Trophoblast cell (in vitro differentiated cells and primary cell): ENCODE measurements around the gene NR1I3.
A peak's percentile ranks its signal among the peaks of the same experiment; 100 is the strongest.

ENCODE experiments used
- DNase-seq, 2 donors: peaks; one replicate each; pipeline ENCODE4 v3.0.0-alpha.2; 2016
- H2AFZ ChIP-seq: 2 replicates; pipeline ENCODE4 v1.6.1; 2013; ENCODE audit warnings: low read length, moderate library complexity, mild to moderate bottlenecking; ENCODE audit not compliant: insufficient read depth, poor library complexity
- H2AK5ac ChIP-seq: 2 replicates; pipeline ENCODE4 v1.6.1; 2013; ENCODE audit warnings: mild to moderate bottlenecking, low read length
- H2BK120ac ChIP-seq: 2 replicates; pipeline ENCODE4 v1.6.1; 2013; ENCODE audit warnings: low read length, mild to moderate bottlenecking, moderate library complexity; ENCODE audit not compliant: insufficient read depth, poor library complexity
- H2BK12ac ChIP-seq: 2 replicates; pipeline ENCODE4 v1.6.1; 2013; ENCODE audit warnings: mild to moderate bottlenecking, low read length, moderate library complexity
- H2BK5ac ChIP-seq: 2 replicates; pipeline ENCODE4 v1.6.1; 2013; ENCODE audit warnings: low read length, low read depth, moderate library complexity, mild to moderate bottlenecking; ENCODE audit not compliant: poor library complexity
- H3K14ac ChIP-seq: 2 replicates; pipeline ENCODE4 v1.6.1; 2013; ENCODE audit warnings: mild to moderate bottlenecking, low read length
- H3K18ac ChIP-seq: 2 replicates; pipeline ENCODE4 v1.6.1; 2013; ENCODE audit warnings: mild to moderate bottlenecking, low read length
- H3K23ac ChIP-seq: 2 replicates; pipeline ENCODE4 v1.6.1; 2013; ENCODE audit warnings: low read length
- H3K27ac ChIP-seq: 2 replicates; pipeline ENCODE4 v1.5.1; 2013; ENCODE audit warnings: low read depth, mild to moderate bottlenecking, inconsistent platforms, low read length, moderate library complexity
- H3K27me3 ChIP-seq: 2 replicates; pipeline ENCODE4 v1.6.1; 2013; ENCODE audit warnings: inconsistent platforms, mild to moderate bottlenecking, low read length, moderate library complexity; ENCODE audit not compliant: insufficient read depth
- H3K36me3 ChIP-seq, 2 experiments: 1 replicate in 1 of 2; 2 replicates in 1 of 2; pipeline ENCODE4 v1.6.1; 2013; ENCODE audit warnings: low read length in 2 of 2, mild to moderate bottlenecking in 2 of 2, moderate library complexity in 1 of 2; ENCODE audit not compliant: insufficient read depth in 2 of 2, control insufficient read depth in 1 of 2
- H3K4ac ChIP-seq: 2 replicates; pipeline ENCODE4 v1.6.1; 2013; ENCODE audit warnings: low read depth, mild to moderate bottlenecking, low read length, moderate library complexity
- H3K4me1 ChIP-seq, 2 experiments: 1 replicate in 1 of 2; 2 replicates in 1 of 2; pipeline ENCODE4 v1.6.1; 2013; ENCODE audit warnings: low read length in 2 of 2, mild to moderate bottlenecking in 2 of 2, moderate library complexity in 1 of 2; ENCODE audit not compliant: insufficient read depth in 2 of 2, control insufficient read depth in 1 of 2
- H3K4me2 ChIP-seq: 2 replicates; pipeline ENCODE4 v1.6.1; 2013; ENCODE audit warnings: inconsistent platforms, mild to moderate bottlenecking, low read length, moderate library complexity
- H3K4me3 ChIP-seq: 2 replicates; pipeline ENCODE4 v1.5.1; 2013; ENCODE audit warnings: mild to moderate bottlenecking, low read depth, low read length, inconsistent platforms
- H3K79me1 ChIP-seq: one replicate; pipeline ENCODE4 v1.6.1; 2013; ENCODE audit warnings: low read length
- H3K79me2 ChIP-seq: 2 replicates; pipeline ENCODE4 v1.6.1; 2013; ENCODE audit warnings: low read length, mild to moderate bottlenecking; ENCODE audit not compliant: control insufficient read depth, insufficient read depth, poor library complexity
- H3K9ac ChIP-seq: 2 replicates; pipeline ENCODE4 v1.6.1; 2013; ENCODE audit warnings: mild to moderate bottlenecking, low read length
- H3K9me3 ChIP-seq: 2 replicates; pipeline ENCODE4 v1.6.1; 2013; ENCODE audit warnings: low read depth, mild to moderate bottlenecking, control low read depth, inconsistent platforms, low read length; ENCODE audit not compliant: insufficient read depth
- H4K12ac ChIP-seq: 2 replicates; pipeline ENCODE4 v1.6.1; 2013; ENCODE audit warnings: low read depth, mild to moderate bottlenecking, low read length, moderate library complexity
- H4K8ac ChIP-seq: 2 replicates; pipeline ENCODE4 v1.6.1; 2013; ENCODE audit warnings: low read depth, mild to moderate bottlenecking, low read length, moderate library complexity
- H4K91ac ChIP-seq: one replicate; pipeline ENCODE4 v1.6.1; 2013; ENCODE audit warnings: low read depth, mild to moderate bottlenecking, low read length, moderate library complexity
- WGBS: extraction: QIAGEN DNeasy Blood & Tissue Kit; methylation state at CpG from one replicate; pipeline ENCODE4 v1.1.7; 2013; ENCODE audit warnings: missing lambda C conversion rate; ENCODE audit not compliant: insufficient read length, insufficient coverage; ENCODE audit errors: extremely low coverage; 5-methylcytosine and 5-hydroxymethylcytosine counted together

NR1I3 gene

DNA sequence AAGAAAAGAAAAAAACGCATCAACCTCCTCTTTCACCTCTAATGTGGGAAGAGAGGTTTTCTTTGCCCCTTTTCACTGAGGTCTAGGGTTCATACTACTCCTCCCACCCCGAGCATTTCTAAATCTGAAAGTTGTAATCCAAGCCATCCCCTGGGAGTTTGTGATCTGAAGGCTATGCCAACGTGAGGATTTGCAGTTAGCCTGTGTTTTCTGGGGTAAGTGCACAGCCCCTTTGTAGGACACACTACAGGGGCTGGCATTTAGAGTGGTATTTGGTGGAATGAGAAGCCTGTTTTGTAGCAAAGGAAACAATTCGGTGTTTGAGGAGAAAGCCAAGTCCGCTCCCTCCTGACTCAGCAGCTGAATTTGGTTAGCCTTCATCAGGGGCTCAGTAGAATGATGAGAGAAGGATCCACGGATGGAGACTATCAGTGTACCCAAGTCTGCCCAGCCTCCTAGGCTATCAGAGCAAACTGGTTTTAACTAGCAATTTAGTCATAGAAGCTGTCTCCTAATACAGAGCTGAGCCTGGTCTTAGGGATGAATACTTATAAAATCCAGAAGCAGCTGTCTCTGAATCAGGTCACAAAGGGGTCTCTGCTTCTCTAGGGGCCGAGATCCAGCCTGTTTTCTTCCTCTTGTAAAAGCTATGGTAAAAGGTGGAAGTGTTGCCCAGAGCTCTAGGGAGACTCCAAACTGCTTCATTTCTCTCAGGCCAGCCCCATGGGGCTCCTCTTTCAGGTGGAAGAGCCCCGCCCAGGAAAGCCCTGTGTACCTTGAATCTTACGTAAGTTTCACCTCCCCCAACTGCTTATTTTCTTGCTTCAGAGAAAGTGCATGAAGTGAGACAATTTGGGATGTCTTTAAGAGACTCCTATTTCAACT lies 22.6 kb upstream of the NR1I3 start:
- Histone ChIP-seq H3K18ac (no peak overlapping the region), H3K4me2 (no peak overlapping the region), H3K14ac (no peak overlapping the region), H3K36me3 (no peaks in the 10 kb centered on the region), H3K4ac (no peak overlapping the region), H3K79me2 (no peaks in the 10 kb centered on the region), H3K9me3 (peaks cover 3% of the 10 kb centered on the region), H3K27me3 (peaks cover 15% of the 10 kb centered on the region), H3K23ac (no peak overlapping the region), H4K91ac (no peak overlapping the region), H2BK5ac (no peak overlapping the region), H4K8ac (no peak overlapping the region), H3K9ac (no peak overlapping the region), H2AK5ac (no peak overlapping the region), H3K4me3 (no peak overlapping the region), H3K4me1 (peaks cover 5 to 10% of the 10 kb centered on the region in 2 experiments), H2BK120ac (no peak overlapping the region), H3K27ac (no peak overlapping the region), H2AFZ (no peak overlapping the region), H3K79me1 (no peaks in the 10 kb centered on the region), H4K12ac (no peak overlapping the region), H2BK12ac (no peak overlapping the region)
- DNase-seq = no peak
- no CpG with 5 or more reads among the region's 9 CpGs for WGBS

DNA sequence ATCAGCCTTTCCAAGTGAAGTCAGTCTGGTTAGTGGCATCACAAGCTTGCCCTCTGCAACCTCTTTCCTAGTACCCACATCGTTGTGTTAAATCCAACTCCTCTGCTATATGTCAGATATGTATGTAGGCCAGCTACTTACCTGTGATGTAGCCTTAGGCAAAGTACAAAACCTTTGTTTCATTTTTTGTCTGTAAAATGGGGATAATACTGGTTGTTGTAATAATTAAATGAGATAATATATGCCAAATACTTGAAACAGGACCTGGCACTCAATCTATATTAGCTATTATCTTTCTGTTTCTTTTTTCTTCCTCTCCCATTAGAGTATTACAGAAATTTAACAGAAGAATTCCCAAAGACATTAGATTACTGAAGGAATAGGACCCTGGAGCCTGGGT lies 21.8 kb upstream of the NR1I3 start:
- Histone ChIP-seq H2AFZ (no peak overlapping the region), H3K36me3 (no peaks in the 10 kb centered on the region), H2BK120ac (no peak overlapping the region), H3K4me1 (peaks cover 5 to 10% of the 10 kb centered on the region in 2 experiments), H3K79me2 (no peaks in the 10 kb centered on the region), H2BK5ac (no peak overlapping the region), H4K12ac (no peak overlapping the region), H3K27ac (no peak overlapping the region), H3K79me1 (no peaks in the 10 kb centered on the region), H3K9ac (no peak overlapping the region), H3K4ac (no peak overlapping the region), H2AK5ac (no peak overlapping the region), H3K4me3 (no peak overlapping the region), H2BK12ac (no peak overlapping the region), H4K91ac (no peak overlapping the region), H3K9me3 (peaks cover 3% of the 10 kb centered on the region), H3K23ac (no peak overlapping the region), H3K14ac (no peak overlapping the region), H3K18ac (no peak overlapping the region), H4K8ac (no peak overlapping the region), H3K4me2 (no peak overlapping the region), H3K27me3 (peaks cover 15% of the 10 kb centered on the region)
- no CpG with 5 or more reads among the region's 1 CpG for WGBS
- DNase-seq = peak in 1 of 2 donors; percentile 41

DNA sequence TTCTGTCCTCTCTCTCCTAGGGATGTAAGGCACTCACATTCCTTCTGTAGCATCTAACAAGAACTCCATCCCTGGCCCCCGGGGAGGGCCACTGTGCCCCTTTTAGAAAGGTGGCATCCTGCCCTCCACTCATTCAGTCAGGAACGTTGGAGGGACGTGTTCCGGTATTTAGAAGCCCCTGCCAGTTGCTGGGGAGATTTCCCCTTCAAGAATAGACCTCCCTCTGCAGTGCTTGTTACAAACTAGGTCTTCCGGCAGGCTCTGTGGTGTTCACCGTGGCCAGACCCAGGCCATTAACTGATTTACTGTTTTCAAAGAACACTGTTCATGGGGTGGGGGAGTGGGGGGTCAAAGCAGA lies 21.3 kb upstream of the NR1I3 start:
- Histone ChIP-seq H3K36me3 (no peaks in the 10 kb centered on the region), H3K27ac (no peak overlapping the region), H3K4me1 (peaks cover 5 to 10% of the 10 kb centered on the region in 2 experiments), H3K18ac (no peak overlapping the region), H3K4me2 (no peak overlapping the region), H3K23ac (no peak overlapping the region), H3K9ac (no peak overlapping the region), H2AFZ (no peak overlapping the region), H3K4me3 (no peak overlapping the region), H3K4ac (no peak overlapping the region), H2BK5ac (no peak overlapping the region), H3K14ac (no peak overlapping the region), H3K9me3 (peaks cover 3% of the 10 kb centered on the region), H3K79me1 (no peaks in the 10 kb centered on the region), H2BK120ac (no peak overlapping the region), H4K91ac (no peak overlapping the region), H3K79me2 (no peaks in the 10 kb centered on the region), H3K27me3 (peaks cover 15% of the 10 kb centered on the region), H4K8ac (no peak overlapping the region), H4K12ac (no peak overlapping the region), H2BK12ac (no peak overlapping the region), H2AK5ac (no peak overlapping the region)
- no CpG with 5 or more reads among the region's 6 CpGs for WGBS
- DNase-seq = no peak

GRCh38 chr1:161258439-161259344 lies 20.7 kb upstream of the NR1I3 start, which contains the start of gene PCP4L1:
PCP4L1 (plus strand) TSS chr1:161258745; CDS start chr1:161258975, 230 bp downstream.
- Histone ChIP-seq H4K91ac (no peak within 1 kb of the TSS), H3K79me2 (no peaks in the 10 kb centered on the region), H2AFZ (peak within 1 kb of the TSS; percentile 43), H3K18ac (no peak within 1 kb of the TSS), H3K27ac (no peak within 1 kb of the TSS), H3K4ac (no peak within 1 kb of the TSS), H3K9ac (no peak within 1 kb of the TSS), H2AK5ac (no peak within 1 kb of the TSS), H3K27me3 (peaks cover 15% of the 10 kb centered on the region), H3K4me2 (peak within 1 kb of the TSS; percentile 93), H3K4me1 (peaks cover 5 to 10% of the 10 kb centered on the region in 2 experiments), H4K8ac (no peak within 1 kb of the TSS), H3K79me1 (no peaks in the 10 kb centered on the region), H4K12ac (no peak within 1 kb of the TSS), H3K14ac (no peak within 1 kb of the TSS), H3K9me3 (peaks cover 3% of the 10 kb centered on the region), H3K23ac (no peak within 1 kb of the TSS), H3K36me3 (no peaks in the 10 kb centered on the region), H2BK120ac (no peak within 1 kb of the TSS), H2BK12ac (no peak within 1 kb of the TSS), H2BK5ac (no peak within 1 kb of the TSS), H3K4me3 (peak within 1 kb of the TSS; percentile 64)
- WGBS = no CpG with 5 or more reads among the region's 62 CpGs
- peak in 1 of 2 donors; percentile 62 for DNase-seq
